ENCODE measurements around the gene NAA80.

The NAA80 gene

GRCh38 chr3:50293079-50293801 is 6.0 kb downstream of the NAA80 start:
- H3K27ac ChIP-seq, result peak overlapping the region; percentile 99
- no peak for TF ChIP-seq CTCF (conservative IDR thresholded peaks at IDR 0.05)

GRCh38 chr3:50292159-50293078 is 6.8 kb downstream of the NAA80 start, which contains the start of gene IFRD2:
IFRD2 (minus strand) TSS chr3:50292429; CDS start chr3:50292274, 155 bp downstream.
- no peak for TF ChIP-seq CTCF (conservative IDR thresholded peaks at IDR 0.05)
- peak within 1 kb of the TSS; percentile 99 for H3K27ac ChIP-seq

GRCh38 chr3:50290161-50290641 is 9.0 kb downstream of the NAA80 start:
- H3K27ac ChIP-seq, result peak overlapping the region; percentile 99

GRCh38 chr3:50289130-50289529 is 10.1 kb downstream of the NAA80 start:
- TF ChIP-seq CTCF (conservative IDR thresholded peaks at IDR 0.05), result no peak
- H3K27ac ChIP-seq, result no peak overlapping the region; the same call in 1 of the 2 replicates

More at GRCh38 chr3:50290161-50290641, 9.0 kb downstream of the NAA80 start:
- TF ChIP-seq CTCF (conservative IDR thresholded peaks at IDR 0.05), result no peak

GRCh38 chr3:50288387-50289007 is 10.7 kb downstream of the NAA80 start:
- no peak overlapping the region for H3K27ac ChIP-seq
- TF ChIP-seq CTCF (conservative IDR thresholded peaks at IDR 0.05), result no peak

- H3K27ac ChIP-seq, result no peak overlapping the region
- no peak for TF ChIP-seq CTCF (conservative IDR thresholded peaks at IDR 0.05)
These were observed 11.9 kb downstream of the NAA80 start for GRCh38 chr3:50287262-50287661.

Measured in VCaP (cell line).